ENCODE results near the gene CLCC1.

The CLCC1 gene

Small RNA genes within 50 kb of the gene (small RNA-seq; reads per million reads assigned to genes)
- gene BX679664.2, result 0 reads per million in 2 experiments

All from SK-N-DZ (cell line).